Stimulated activated CD8-positive, alpha-beta memory T cell treated with anti-CD3 and anti-CD28 coated beads, Interleukin-7, amount 100 ng/mL, for 1 hour (primary cell): ENCODE data around the gene S1PR1.
"Not testable (repeated sequence)": the region's sequence is repeated elsewhere in the genome, so short reads cannot be mapped to it uniquely, and the experiment has no call there.

Experiments used
- DNase-seq, 2 donors: peaks; one replicate each; pipeline ENCODE4 v3.0.0-alpha.2; 2020; ENCODE audit warnings: low read depth in 2 of 2

S1PR1 gene

GRCh38 chr1:101236516-101237228 is at the start of gene S1PR1:
Gene S1PR1 (plus strand): TSS chr1:101237019. CDS start chr1:101238985, 1,966 bp downstream.
- DNase-seq: peak; percentile 41 to 50

DNA sequence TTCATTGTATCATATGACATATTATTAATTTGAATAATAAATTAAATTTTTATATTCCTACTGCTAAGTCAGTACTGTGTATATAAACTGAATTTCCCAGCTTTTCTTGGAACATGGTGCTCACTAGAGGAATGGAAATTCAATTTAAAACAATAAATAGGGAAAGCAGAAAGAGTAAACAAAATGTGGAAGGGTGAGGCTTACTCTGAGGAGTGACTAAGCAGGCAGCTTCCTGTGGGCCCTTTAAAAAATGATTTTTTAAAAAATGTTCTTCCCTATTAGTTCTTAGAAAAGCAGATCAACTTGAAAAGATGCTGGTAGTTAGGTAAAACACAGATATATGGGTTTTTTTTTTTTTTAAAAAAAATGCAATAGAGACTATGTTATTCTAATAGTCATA is 49.5 kb upstream of the S1PR1 start:
- DNase-seq: no peak

DNA sequence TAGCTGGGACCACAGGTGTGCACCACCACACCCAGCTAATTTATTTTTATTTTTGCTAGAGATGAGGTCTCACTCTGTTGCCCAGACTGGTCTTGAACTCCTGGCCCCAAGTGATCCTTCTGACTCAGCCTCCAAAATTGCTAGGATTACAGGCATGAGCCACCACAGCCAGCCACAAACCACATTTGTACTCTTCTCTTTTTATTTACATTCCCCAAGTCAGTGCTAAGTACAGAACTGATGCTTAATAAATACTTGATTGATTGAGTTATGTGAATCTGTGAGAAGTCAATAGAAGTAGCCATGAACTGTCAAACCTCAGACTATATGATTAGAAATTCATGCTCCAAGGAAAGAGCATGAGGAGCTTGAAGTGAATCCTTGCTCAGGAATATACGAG is 48.5 kb upstream of the S1PR1 start:
- no peak for DNase-seq

DNA sequence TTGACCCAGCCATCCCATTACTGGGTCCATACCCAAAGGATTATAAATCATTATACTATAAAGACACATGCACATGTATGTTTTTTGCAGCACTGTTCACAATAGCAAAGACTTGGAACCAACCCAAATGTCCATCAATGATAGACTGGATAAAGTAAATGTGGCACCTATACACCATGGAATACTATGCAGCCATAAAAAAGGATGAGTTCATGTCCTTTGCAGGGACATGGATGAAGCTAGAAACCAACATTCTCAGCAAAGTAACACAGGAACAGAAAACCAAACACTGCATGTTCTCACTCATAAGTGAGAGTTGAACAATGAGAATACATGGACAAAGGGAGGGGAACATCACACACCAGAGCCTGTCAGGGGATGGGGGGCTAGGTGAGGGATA is 47.9 kb upstream of the S1PR1 start:
- DNase-seq: not testable (repeated sequence)

GRCh38 chr1:101190441-101190840 is 46.4 kb upstream of the S1PR1 start:
- no peak for DNase-seq

GRCh38 chr1:101191049-101191448 is 45.8 kb upstream of the S1PR1 start:
- DNase-seq: no peak

GRCh38 chr1:101193733-101194169 is 43.1 kb upstream of the S1PR1 start:
- DNase-seq: no peak

- DNase-seq: no peak
These were observed 42.1 kb upstream of the S1PR1 start for GRCh38 chr1:101194746-101195145.

GRCh38 chr1:101196668-101197067 is 40.2 kb upstream of the S1PR1 start:
- no peak for DNase-seq

DNA sequence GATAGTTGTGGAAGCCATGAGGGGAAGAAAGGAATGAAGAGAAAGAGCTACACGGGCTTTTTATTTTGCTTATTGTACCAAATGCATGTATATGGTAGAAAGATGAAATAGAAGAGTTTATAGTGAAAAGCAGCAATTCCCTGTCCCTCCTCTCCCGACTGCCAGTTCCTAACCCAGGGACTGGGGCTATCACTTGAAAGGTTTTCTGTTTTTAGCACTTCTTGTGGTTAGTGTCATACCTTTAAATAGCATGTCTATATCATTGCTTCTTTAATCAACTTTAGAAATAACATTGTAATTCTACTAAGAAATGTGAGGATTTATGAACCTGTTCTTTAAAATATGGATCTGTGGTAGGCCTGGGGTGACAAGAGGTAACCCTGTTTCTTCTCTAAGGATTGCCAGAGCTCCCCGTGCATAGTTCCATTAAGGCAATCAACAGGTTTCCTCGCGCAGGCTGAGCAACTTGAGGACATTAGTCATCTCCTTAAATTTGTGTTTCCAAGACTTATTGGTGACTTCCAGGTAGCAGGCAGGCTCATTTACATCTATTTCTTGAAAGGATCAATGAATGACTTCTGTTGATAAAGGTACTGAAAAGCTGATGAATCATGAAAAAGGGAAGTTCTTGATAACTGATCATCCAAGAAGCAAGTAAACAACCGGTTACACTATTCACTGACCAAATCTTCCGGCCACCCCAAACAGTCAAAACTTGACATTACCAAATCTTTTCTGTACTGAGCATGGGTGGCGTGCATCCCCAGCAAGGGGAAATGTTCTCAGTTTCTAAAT is 37.8 kb upstream of the S1PR1 start:
- no peak for DNase-seq

DNA sequence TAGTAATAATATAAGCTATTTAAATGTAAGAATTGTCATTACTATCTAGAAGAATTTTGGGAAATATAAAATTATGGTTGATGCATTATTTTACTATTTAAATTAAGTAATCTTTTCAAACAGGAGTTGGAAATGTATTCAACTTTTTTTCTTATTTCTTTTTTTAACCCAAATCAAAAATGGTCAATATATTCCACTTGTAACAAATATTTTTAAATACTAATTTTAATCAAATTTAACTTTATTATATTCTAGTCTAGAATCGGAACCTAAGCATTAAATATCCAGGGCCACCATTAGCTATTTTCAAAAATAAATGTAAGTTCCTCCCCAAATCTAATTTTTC is 37.2 kb upstream of the S1PR1 start:
- no peak for DNase-seq

GRCh38 chr1:101200513-101200912 is 36.3 kb upstream of the S1PR1 start:
- no peak for DNase-seq

DNA sequence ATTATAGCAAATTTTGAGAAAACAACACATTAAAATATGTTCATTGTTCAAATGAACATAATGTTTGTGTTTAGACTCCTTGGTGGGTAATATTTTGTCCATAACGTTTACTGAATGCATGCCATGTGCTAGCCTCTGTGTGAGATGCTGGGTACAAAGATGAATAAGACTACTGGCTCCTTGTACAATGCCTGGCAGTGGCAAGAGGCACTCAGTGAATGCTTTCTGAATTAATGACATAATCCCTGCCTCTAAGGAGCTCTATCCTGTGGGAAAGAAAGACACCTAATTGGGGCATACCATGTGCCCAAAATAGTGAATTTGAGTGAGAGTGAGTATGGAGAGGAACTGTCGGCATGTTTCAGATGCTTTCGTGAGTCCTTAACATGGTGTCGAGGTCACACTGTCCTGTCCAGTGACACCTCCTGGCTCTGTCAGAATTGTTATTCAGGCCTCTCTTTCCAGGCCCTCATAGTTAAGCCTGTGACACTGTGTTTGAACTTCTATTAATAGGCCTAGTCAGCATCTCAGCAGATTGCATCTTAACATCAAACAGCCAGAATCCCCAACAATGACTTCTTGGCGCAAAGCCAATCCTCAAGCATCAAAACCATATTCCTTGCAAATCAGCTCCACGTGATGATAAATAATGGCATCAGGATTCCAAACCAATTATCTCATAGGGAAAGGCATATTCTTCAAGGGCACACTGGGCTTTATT is 32.8 kb upstream of the S1PR1 start:
- DNase-seq: no peak

DNA sequence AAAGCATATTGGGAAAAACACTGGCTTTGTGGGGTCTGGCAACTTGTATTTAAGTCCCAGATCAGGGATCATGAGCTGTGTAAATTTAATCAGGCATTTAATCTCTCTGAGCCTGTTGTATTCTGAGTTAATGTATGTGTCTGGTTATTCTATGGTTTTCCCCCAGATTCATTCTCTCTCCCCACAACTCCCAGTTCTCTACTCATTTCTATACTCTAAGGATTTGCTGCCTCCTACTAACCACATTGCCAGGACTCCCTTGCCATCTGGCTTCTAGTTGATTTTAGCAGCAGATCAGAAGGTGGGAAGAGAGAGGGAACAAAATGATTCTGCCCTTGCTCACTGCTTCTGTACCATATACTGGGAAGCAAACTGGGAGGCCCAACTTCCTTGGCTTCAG is 31.4 kb upstream of the S1PR1 start:
- no peak for DNase-seq

DNA sequence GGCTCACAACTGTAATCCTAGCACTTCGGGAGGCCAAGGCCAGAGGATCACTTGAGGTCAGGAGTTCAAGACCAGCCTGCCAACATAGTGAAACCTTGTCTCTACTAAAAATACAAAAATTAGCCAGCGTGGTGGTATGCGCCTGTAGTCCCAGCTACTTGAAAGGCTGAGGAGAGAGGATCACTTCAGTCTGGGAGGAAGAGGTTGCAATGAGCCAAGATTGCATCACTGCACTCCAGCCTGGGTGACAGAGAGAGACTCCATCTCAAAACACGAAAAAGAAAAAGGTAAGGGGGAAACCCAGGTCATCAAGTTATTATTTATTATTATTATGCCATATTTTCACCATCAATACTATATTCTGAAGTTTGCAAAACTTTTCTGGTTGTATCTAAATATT is 30.7 kb upstream of the S1PR1 start:
- DNase-seq: not testable (repeated sequence)

DNA sequence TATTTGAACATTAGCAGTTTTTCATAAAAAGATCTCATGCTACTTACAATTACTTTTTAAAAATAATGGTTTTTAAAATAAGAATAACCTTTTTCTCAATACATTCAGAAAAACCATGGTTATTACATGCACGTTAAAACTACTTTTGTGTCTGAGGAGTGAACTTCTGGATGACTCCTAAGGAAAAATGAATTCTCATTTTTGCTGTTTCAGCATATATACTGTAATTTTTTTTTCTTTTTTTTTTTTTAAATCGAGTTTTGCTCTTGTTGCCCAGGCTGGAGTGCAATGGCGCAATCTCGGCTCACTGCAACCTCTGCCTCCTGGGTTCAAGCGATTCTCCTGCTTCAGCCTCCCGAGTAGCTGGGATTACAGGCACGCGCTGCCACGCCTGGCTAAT is 29.5 kb upstream of the S1PR1 start:
- not testable (repeated sequence) for DNase-seq

DNA sequence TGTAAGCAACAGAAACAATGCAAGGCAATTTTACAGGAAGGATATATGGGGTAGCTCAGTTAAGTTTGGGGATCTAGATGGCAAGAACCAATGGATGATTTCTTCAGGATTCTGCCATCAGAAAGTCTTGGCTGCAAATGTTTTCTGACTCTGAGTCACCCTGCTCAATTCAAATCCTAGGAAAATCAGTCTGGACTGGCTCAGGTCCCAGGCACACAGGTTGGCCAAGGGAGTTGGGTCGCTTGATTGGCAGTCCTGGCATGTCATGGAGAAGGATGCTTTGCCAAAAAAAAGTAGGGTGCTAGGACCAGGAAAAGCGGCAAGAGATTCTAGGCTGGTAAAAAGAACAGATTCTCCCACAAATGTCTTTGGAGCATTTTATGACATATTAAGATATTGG is 28.9 kb upstream of the S1PR1 start:
- DNase-seq: no peak

DNA sequence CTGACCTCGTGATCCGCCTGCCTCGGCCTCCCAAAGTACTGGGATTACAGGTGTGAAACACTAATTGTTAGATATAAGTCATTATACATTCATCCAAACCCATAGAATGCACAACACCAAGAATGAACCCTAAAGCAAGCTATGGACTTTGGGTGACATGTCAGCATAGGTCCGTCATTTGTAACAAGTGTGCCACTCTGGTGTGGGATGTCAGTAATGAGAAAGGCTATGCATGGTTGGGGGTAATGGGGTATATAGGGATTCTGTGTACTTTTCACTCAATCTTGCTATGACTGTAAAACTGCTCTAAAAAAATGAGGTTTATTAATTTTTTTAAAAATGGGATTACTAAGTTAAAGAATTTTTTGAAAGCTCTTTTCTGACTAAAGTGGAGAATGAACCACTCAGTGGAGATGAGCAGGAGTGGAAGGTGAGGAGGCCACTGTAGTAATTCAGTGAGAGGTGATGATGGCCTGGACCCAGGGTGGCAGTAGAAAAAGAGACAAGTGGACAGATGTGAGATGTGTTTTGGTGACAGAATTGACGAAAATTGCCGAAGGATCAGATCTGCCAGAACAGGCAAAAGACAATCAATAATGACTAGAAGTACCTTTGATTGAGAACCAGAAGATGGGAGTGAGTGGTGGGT is 21.3 kb upstream of the S1PR1 start:
- DNase-seq: no peak

GRCh38 chr1:101216623-101217022 is 20.2 kb upstream of the S1PR1 start:
- DNase-seq: no peak

DNA sequence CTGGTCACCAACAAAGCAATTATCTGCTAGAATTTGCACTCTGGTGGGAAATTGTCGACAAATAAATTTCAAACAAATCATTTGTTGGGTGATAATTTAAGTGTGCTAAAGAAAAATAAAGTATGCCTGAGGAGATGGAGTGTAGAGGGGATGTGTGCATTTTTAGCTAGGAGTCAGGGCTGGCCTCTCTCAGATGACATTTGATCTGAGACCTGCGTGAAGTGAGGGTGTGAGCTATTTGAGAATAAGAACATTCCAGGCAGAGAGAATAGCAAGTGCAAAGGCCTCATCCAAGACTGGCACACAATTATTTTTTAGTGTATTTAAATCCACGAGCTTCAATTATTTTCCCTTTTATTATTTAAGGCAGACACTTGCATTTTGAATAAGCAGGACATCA is 19.7 kb upstream of the S1PR1 start:
- DNase-seq: no peak

- not testable (repeated sequence) for DNase-seq
These were observed 17.9 kb upstream of the S1PR1 start for GRCh38 chr1:101218968-101219367.
